ENCODE results near the gene C10orf105. TPM values are rescaled to one million over a fixed set of nuclear protein-coding genes. Genes with fewer than 3 reads are reported as not detected.

The C10orf105 gene
- total RNA-seq, 1 experiment from 2014 or later: not detected

GRCh38 chr10:71736570-71736952 is 17.0 kb upstream of the C10orf105 start:
- TF ChIP-seq CTCF (IDR thresholded peaks at IDR 0.05; ENCODE audit: unreplicated experiment): no peak
- Mint-ChIP-seq H3K4me3 (ENCODE audit: low read depth, unreplicated experiment) (no peak overlapping the region), H3K27ac (ENCODE audit: unreplicated experiment) (no peak overlapping the region), H3K4me1 (ENCODE audit: low read depth, unreplicated experiment) (peaks cover 24% of the 10 kb centered on the region), H3K9me3 (ENCODE audit: low read depth, unreplicated experiment) (no peaks in the 10 kb centered on the region), H3K36me3 (ENCODE audit: insufficient read depth, unreplicated experiment) (peaks cover 5% of the 10 kb centered on the region), H3K27me3 (ENCODE audit: unreplicated experiment) (no peaks in the 10 kb centered on the region)
- intact Hi-C loops (cut with micrococcal nuclease; ENCODE audit: unreplicated experiment): no loop called here
- CTCF ChIA-PET: interaction anchor here (1.4 to 1.7 kb wide), 2 partner anchors 9 to 19 kb away, joined by 3 read pairs; no protein-coding TSS in a partner anchor
- no TSS peak for BruUV-seq (replicated peaks)
- no peak for DNase-seq

GRCh38 chr10:71735709-71736569 is 16.4 kb upstream of the C10orf105 start:
- H3K36me3 Mint-ChIP-seq (ENCODE audit: insufficient read depth, unreplicated experiment): peaks cover 5% of the 10 kb centered on the region

GRCh38 chr10:71734797-71735196 is 15.2 kb upstream of the C10orf105 start:
- DNase-seq: no peak
- CTCF ChIA-PET: no interaction called here
- Mint-ChIP-seq H3K27me3 (ENCODE audit: unreplicated experiment) (no peaks in the 10 kb centered on the region), H3K36me3 (ENCODE audit: insufficient read depth, unreplicated experiment) (peaks cover 5% of the 10 kb centered on the region), H3K27ac (ENCODE audit: unreplicated experiment) (no peak overlapping the region), H3K4me1 (ENCODE audit: low read depth, unreplicated experiment) (peaks cover 19% of the 10 kb centered on the region), H3K4me3 (ENCODE audit: low read depth, unreplicated experiment) (no peak overlapping the region), H3K9me3 (ENCODE audit: low read depth, unreplicated experiment) (no peaks in the 10 kb centered on the region)
- no peak for TF ChIP-seq CTCF (IDR thresholded peaks at IDR 0.05; ENCODE audit: unreplicated experiment)
- no TSS peak for BruUV-seq (replicated peaks)
- intact Hi-C loops (cut with micrococcal nuclease; ENCODE audit: unreplicated experiment): no loop called here

More at GRCh38 chr10:71735709-71736569, 16.4 kb upstream of the C10orf105 start:
- no peak for DNase-seq
- Mint-ChIP-seq H3K9me3 (ENCODE audit: low read depth, unreplicated experiment) (no peaks in the 10 kb centered on the region), H3K27me3 (ENCODE audit: unreplicated experiment) (no peaks in the 10 kb centered on the region), H3K27ac (ENCODE audit: unreplicated experiment) (no peak overlapping the region), H3K4me3 (ENCODE audit: low read depth, unreplicated experiment) (no peak overlapping the region), H3K4me1 (ENCODE audit: low read depth, unreplicated experiment) (peaks cover 24% of the 10 kb centered on the region)
- TF ChIP-seq CTCF (IDR thresholded peaks at IDR 0.05; ENCODE audit: unreplicated experiment): no peak
- no TSS peak for BruUV-seq (replicated peaks)
- CTCF ChIA-PET: interaction anchor here (1.1 to 1.7 kb wide), 3 partner anchors 8 to 19 kb away, joined by 3 read pairs; no protein-coding TSS in a partner anchor
- intact Hi-C loops (cut with micrococcal nuclease; ENCODE audit: unreplicated experiment): no loop called here

GRCh38 chr10:71731791-71732190 is 12.2 kb upstream of the C10orf105 start:
- no TSS peak for BruUV-seq (replicated peaks)
- Mint-ChIP-seq H3K36me3 (ENCODE audit: insufficient read depth, unreplicated experiment) (peaks cover 5% of the 10 kb centered on the region), H3K27me3 (ENCODE audit: unreplicated experiment) (no peaks in the 10 kb centered on the region), H3K27ac (ENCODE audit: unreplicated experiment) (no peak overlapping the region), H3K4me1 (ENCODE audit: low read depth, unreplicated experiment) (peaks cover 32% of the 10 kb centered on the region), H3K4me3 (ENCODE audit: low read depth, unreplicated experiment) (no peak overlapping the region), H3K9me3 (ENCODE audit: low read depth, unreplicated experiment) (no peaks in the 10 kb centered on the region)
- CTCF ChIA-PET: interaction anchor here (1.3 kb wide), 1 partner anchor 35 kb away, joined by 4 read pairs; no protein-coding TSS in a partner anchor
- no peak for DNase-seq
- TF ChIP-seq CTCF (IDR thresholded peaks at IDR 0.05; ENCODE audit: unreplicated experiment): no peak
- intact Hi-C loops (cut with micrococcal nuclease; ENCODE audit: unreplicated experiment): no loop called here

Data from Calu3 (cell line).